GM23338 (cell line): ENCODE data around the gene TAOK1. TPM values are rescaled to one million over a fixed set of nuclear protein-coding genes. Genes with fewer than 3 reads are reported as not detected.

Experiments used
- ATAC-seq: fragments of 200-7000 bp; cut with Tn5 transposase; 3 replicates; pipeline ENCODE4 v1.9.1; 2020
- DNase-seq: peaks from one replicate; pipeline ENCODE4 v3.0.0-alpha.2; 2015; ENCODE audit warnings: low spot score
- H2AFZ ChIP-seq: fragments of 200-600 bp; sonication (generic); 2 replicates; pipeline ENCODE4 v1.8.0; 2016; ENCODE audit warnings: antibody characterized with exemption, mild to moderate bottlenecking, moderate library complexity
- H3F3A ChIP-seq: fragments of 200-600 bp; sonication (generic); replicated peaks from 2 replicates; pipeline ENCODE4 v1.8.0; 2017; ENCODE audit warnings: antibody characterized with exemption, mixed run types, low read depth
- H3K27ac ChIP-seq: fragments of 200-600 bp; sonication (generic); 2 replicates; pipeline ENCODE4 v1.6.1; 2016; ENCODE audit warnings: low read depth
- H3K27me3 ChIP-seq: fragments of 200-600 bp; sonication (generic); 2 replicates; pipeline ENCODE4 v1.8.0; 2016; ENCODE audit warnings: mild to moderate bottlenecking, mixed run types, moderate library complexity; ENCODE audit not compliant: insufficient read depth
- H3K36me3 ChIP-seq: fragments of 200-600 bp; sonication (generic); 2 replicates; pipeline ENCODE4 v1.8.0; 2016; ENCODE audit warnings: mild to moderate bottlenecking; ENCODE audit not compliant: insufficient read depth
- H3K4me1 ChIP-seq: fragments of 200-600 bp; sonication (generic); 2 replicates; pipeline ENCODE4 v1.8.0; 2016; ENCODE audit warnings: mild to moderate bottlenecking, moderate library complexity; ENCODE audit not compliant: insufficient read depth
- H3K4me2 ChIP-seq: fragments of 200-600 bp; sonication (generic); 2 replicates; pipeline ENCODE4 v1.7.1; 2017; ENCODE audit warnings: mixed run types
- H3K4me3 ChIP-seq: fragments of 200-600 bp; sonication (generic); 2 replicates; pipeline ENCODE4 v1.6.1; 2016; ENCODE audit warnings: mixed run types
- H3K79me2 ChIP-seq: fragments of 200-600 bp; sonication (generic); replicated peaks from 2 replicates; pipeline ENCODE4 v1.8.0; 2017; ENCODE audit warnings: mild to moderate bottlenecking; ENCODE audit not compliant: insufficient read depth
- H3K9me2 ChIP-seq: fragments of 200-600 bp; sonication (generic); 2 replicates; pipeline ENCODE4 v1.8.0; 2017; ENCODE audit not compliant: insufficient read depth
- H4K20me1 ChIP-seq: fragments of 200-600 bp; sonication (generic); replicated peaks from 2 replicates; pipeline ENCODE4 v1.8.0; 2017; ENCODE audit warnings: mild to moderate bottlenecking; ENCODE audit not compliant: insufficient read depth
- H3K27ac Mint-ChIP-seq: 2 replicates; pipeline ENCODE4 v1.8.0; 2020; ENCODE audit warnings: inconsistent platforms, mild to moderate bottlenecking, moderate library complexity, mixed read lengths
- H3K27me3 Mint-ChIP-seq: 3 replicates; pipeline ENCODE4 v1.8.0; 2022; ENCODE audit warnings: low read depth, mild to moderate bottlenecking, moderate library complexity, mixed read lengths, inconsistent platforms; ENCODE audit not compliant: insufficient read depth, poor library complexity
- H3K36me3 Mint-ChIP-seq: 3 replicates; pipeline ENCODE4 v1.8.0; 2021; ENCODE audit warnings: low read depth, mild to moderate bottlenecking, inconsistent platforms, moderate library complexity, mixed read lengths
- H3K4me1 Mint-ChIP-seq: 3 replicates; pipeline ENCODE4 v1.8.0; 2020; ENCODE audit warnings: mild to moderate bottlenecking, inconsistent platforms, mixed read lengths
- H3K4me3 Mint-ChIP-seq: 3 replicates; pipeline ENCODE4 v1.8.0; 2021; ENCODE audit warnings: moderate library complexity, mild to moderate bottlenecking, inconsistent platforms, mixed read lengths
- H3K9me3 Mint-ChIP-seq: 3 replicates; pipeline ENCODE4 v1.8.0; 2020; ENCODE audit warnings: moderate library complexity, mild to moderate bottlenecking, inconsistent platforms, mixed read lengths
- CREB1 ChIP-seq: fragments of 250-450 bp; sonication (Bioruptor Pico); IDR thresholded peaks from 2 replicates; pipeline ENCODE4 v1.5.0; 2020; ENCODE audit warnings: low read depth, mild to moderate bottlenecking, moderate library complexity
- EZH2 ChIP-seq: fragments of 200-600 bp; sonication (generic); IDR thresholded peaks from one replicate; pipeline ENCODE4 v1.8.0; 2017; ENCODE audit warnings: antibody characterized with exemption, mild to moderate bottlenecking, low read depth; ENCODE audit not compliant: unreplicated experiment
- EZH2phosphoT487 ChIP-seq: fragments of 200-600 bp; sonication (generic); IDR thresholded peaks from one replicate; pipeline ENCODE4 v1.8.1; 2018; ENCODE audit warnings: antibody characterized with exemption; ENCODE audit not compliant: unreplicated experiment
- JUNB ChIP-seq: IDR thresholded peaks from one replicate; pipeline ENCODE4 v1.6.1; 2016; ENCODE audit warnings: antibody characterized with exemption; ENCODE audit not compliant: unreplicated experiment
- STAT1 ChIP-seq: IDR thresholded peaks from one replicate; pipeline ENCODE4 v1.6.1; 2016; ENCODE audit warnings: antibody characterized with exemption; ENCODE audit not compliant: unreplicated experiment
- ZNF462 ChIP-seq: fragments of 250-450 bp; sonication (Bioruptor Pico); IDR thresholded peaks from 2 replicates; pipeline ENCODE4 v1.5.0; 2020; ENCODE audit warnings: mild to moderate bottlenecking, moderate library complexity
- polyA plus RNA-seq: library from polyadenylated mRNA; unstranded; fragments of >200 nt; fragmentation: Nextera tagmentation; extraction: Ambion mirVana; gene quantifications from 2 replicates; pipeline ENCODE4 v1.2.1, GENCODE V29; 2016
- total RNA-seq: library from RNA; depleted of rRNA; stranded (reverse); fragments of >200 nt; shearing (Covaris generic); gene quantifications from 2 replicates; pipeline ENCODE4 v1.2.3, GENCODE V29; 2014

TAOK1 gene
- total and polyA plus RNA-seq, 2 experiments from 2014 or later: 19.4 to 69.8 TPM

GRCh38 chr17:29458066-29458465 is 67.9 kb downstream of the TAOK1 start:
- H3K4me1 ChIP-seq: peaks cover 11% of the 10 kb centered on the region
- peaks cover 25% of the 10 kb centered on the region for H3K36me3 Mint-ChIP-seq
- H3K9me2 ChIP-seq: no peaks in the 10 kb centered on the region
- TF ChIP-seq CREB1 (CRISPR knock-in tag) (no peak), JUNB (no peak), ZNF462 (CRISPR knock-in tag) (no peak), EZH2phosphoT487 (no peak), STAT1 (no peak), EZH2 (no peak)
- no peak overlapping the region for H2AFZ ChIP-seq
- peaks cover 15% of the 10 kb centered on the region for H3K4me1 Mint-ChIP-seq
- peaks cover 6% of the 10 kb centered on the region for H3K27me3 Mint-ChIP-seq
- H3K9me3 Mint-ChIP-seq: peaks cover 3% of the 10 kb centered on the region; the same call in 2 of the 3 replicates
- no peak for ATAC-seq
- no peak overlapping the region for H3K4me3 Mint-ChIP-seq
- H3F3A ChIP-seq: no peaks in the 10 kb centered on the region; the same call in 1 of the 2 replicates
- H3K27me3 ChIP-seq: no peaks in the 10 kb centered on the region
- no peaks in the 10 kb centered on the region for H3K36me3 ChIP-seq
- H3K4me3 ChIP-seq: no peak overlapping the region
- no peak for DNase-seq
- H3K4me2 ChIP-seq: no peak overlapping the region
- peaks cover 16% of the 10 kb centered on the region for H4K20me1 ChIP-seq
- peaks cover 100% of the 10 kb centered on the region for H3K79me2 ChIP-seq
- H3K27ac ChIP-seq: no peak overlapping the region
- no peak overlapping the region for H3K27ac Mint-ChIP-seq
